Fibroblast of skin of scalp (primary cell): ENCODE measurements around the gene KAZALD1.
A peak's percentile ranks its signal among the peaks of the same experiment; 100 is the strongest.

ENCODE experiments used
- DNase-seq: peaks from one replicate; pipeline ENCODE4 v3.0.0-alpha.2; 2013

Gene KAZALD1

GRCh38 chr10:101047961-101048892, 13.6 kb upstream of the KAZALD1 start:
- no peak for DNase-seq

GRCh38 chr10:101050208-101051069, 11.3 kb upstream of the KAZALD1 start:
- DNase-seq, result peak; percentile 42

GRCh38 chr10:101052285-101052684, 9.5 kb upstream of the KAZALD1 start:
- DNase-seq, result peak; percentile 58

- peak; percentile 63 for DNase-seq
Observed at GRCh38 chr10:101053516-101053915, 8.3 kb upstream of the KAZALD1 start.

GRCh38 chr10:101054351-101054750, 7.4 kb upstream of the KAZALD1 start:
- no peak for DNase-seq

- no peak for DNase-seq
Observed at GRCh38 chr10:101054876-101055275, 6.9 kb upstream of the KAZALD1 start.

- DNase-seq, result no peak
Observed at GRCh38 chr10:101055411-101055810, 6.4 kb upstream of the KAZALD1 start.

GRCh38 chr10:101056365-101057151, 5.2 kb upstream of the KAZALD1 start:
- DNase-seq, result no peak

GRCh38 chr10:101060036-101060950, 1.5 kb upstream of the KAZALD1 start:
- peak; percentile 96 for DNase-seq

- peak; percentile 97 for DNase-seq
Observed at GRCh38 chr10:101060951-101061623, 702 bp upstream of the KAZALD1 start.

GRCh38 chr10:101062232-101063049, 652 bp downstream of the KAZALD1 start:
- peak; percentile 48 for DNase-seq

- no peak for DNase-seq
Observed at GRCh38 chr10:101063050-101063525, 1.3 kb downstream of the KAZALD1 start.

GRCh38 chr10:101063548-101064414, 2.0 kb downstream of the KAZALD1 start:
- DNase-seq, result no peak

GRCh38 chr10:101064415-101065030, 2.7 kb downstream of the KAZALD1 start:
- DNase-seq, result no peak

GRCh38 chr10:101065481-101066145, 3.8 kb downstream of the KAZALD1 start:
- no peak for DNase-seq

- peak; percentile 62 for DNase-seq
Observed at GRCh38 chr10:101066146-101066895, 4.5 kb downstream of the KAZALD1 start.

- DNase-seq, result no peak
Observed at GRCh38 chr10:101066896-101067355, 5.1 kb downstream of the KAZALD1 start.
